ENCODE measurements around the gene BTBD9.

Gene BTBD9

DNA sequence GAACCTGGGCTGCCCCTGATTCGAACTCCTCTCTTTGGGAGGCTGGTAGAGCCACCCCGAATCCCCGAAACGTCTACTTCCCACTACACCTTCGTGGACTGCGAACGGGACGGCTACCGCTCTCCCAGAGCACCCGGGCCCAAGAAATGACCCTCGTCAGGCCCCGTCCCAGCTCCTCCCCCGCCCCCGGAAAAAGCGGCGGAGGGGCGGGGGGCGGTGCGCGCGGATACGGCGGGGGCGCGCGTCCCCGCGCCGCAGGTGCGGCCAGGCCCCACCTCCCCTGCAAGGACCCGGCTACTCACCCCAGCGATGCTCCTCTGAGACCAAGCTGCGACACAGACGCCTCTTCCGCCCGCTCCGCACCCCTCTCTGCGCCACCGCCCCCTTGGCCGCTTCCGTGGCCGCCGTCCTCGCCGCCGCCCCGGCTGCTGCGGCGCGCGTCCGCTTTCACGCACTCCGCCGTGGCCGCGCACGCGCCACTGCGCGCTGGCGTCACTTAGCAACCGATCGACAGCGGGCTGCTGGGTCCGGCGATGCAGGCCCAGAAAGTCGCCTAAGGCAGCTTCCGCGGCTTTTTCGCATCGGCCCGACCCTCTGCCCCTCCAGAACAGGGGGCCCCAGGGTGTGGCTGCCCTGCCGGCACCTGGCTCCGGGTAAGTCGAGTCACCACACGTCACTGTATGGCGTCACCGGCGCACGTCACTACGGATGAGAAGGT, at the start of gene BTBD9:
BTBD9 (minus strand) TSS at position 432 of the 718 bp plus-strand sequence.
- ATAC-seq (peak; percentile 88), DNase-seq (peak; percentile 85 to 86)
- H3K9me3 Mint-ChIP-seq: no peaks in the 10 kb centered on the region
- peaks cover 58% of the 10 kb centered on the region for H3K4me1 Mint-ChIP-seq
- peak within 1 kb of the TSS; percentile 90 to 91 for H3K4me3 Mint-ChIP-seq
- H3K27me3 Mint-ChIP-seq: no peaks in the 10 kb centered on the region
- H3K27ac Mint-ChIP-seq: peak within 1 kb of the TSS; percentile 90 to 93

- Mint-ChIP-seq H3K4me1 (peaks cover 17% of the 10 kb centered on the region), H3K27me3 (no peaks in the 10 kb centered on the region), H3K27ac (peak overlapping the region in 1 of 2 donors; percentile 74), H3K9me3 (no peaks in the 10 kb centered on the region), H3K4me3 (no peak overlapping the region)
- ATAC-seq: no peak
- no peak for DNase-seq
These were observed 48.9 kb upstream of the BTBD9 start for GRCh38 chr6:38688579-38689087.

DNA sequence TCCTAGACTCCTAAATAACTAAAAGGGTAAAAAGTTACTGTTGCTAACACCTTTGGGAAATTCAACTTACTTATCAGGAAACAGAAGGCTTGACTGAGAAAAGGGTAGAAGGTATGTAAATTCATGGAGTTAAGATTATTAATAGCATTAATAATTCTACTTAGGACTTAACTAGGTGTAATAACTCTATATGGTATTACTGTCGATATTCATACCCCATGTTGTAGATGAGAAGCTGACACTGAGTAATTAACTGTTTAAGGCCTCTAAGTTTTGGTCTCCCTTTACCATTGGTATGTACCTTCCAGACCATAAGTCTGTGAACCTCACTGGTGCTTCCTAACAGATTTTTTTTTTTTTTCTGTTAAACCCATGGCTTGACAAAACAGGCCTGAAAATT, 47.8 kb upstream of the BTBD9 start:
- DNase-seq: no peak
- Mint-ChIP-seq H3K27ac (no peak overlapping the region), H3K4me1 (peaks cover 12% of the 10 kb centered on the region), H3K27me3 (no peaks in the 10 kb centered on the region), H3K9me3 (no peaks in the 10 kb centered on the region), H3K4me3 (no peak overlapping the region)
- ATAC-seq: no peak

DNA sequence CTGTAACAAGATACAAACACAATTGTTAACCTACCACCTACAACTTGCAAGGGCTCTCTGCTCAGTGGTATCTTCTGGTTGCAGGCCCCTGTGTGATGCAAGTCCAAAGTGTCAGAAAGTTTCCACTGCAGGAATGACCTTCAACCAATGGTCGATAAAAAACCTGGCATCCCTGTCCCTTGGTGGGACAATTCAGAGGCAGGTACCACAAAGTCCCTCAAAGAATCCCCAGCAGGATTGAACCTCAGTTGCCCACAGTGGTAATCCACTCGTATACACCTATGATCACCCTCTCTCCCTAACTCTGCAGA, 47.3 kb upstream of the BTBD9 start:
- Mint-ChIP-seq H3K27me3 (no peaks in the 10 kb centered on the region), H3K4me1 (peaks cover 12% of the 10 kb centered on the region), H3K9me3 (no peaks in the 10 kb centered on the region), H3K4me3 (no peak overlapping the region), H3K27ac (peak overlapping the region in 1 of 2 donors; percentile 2)
- ATAC-seq (no peak), DNase-seq (no peak)

- DNase-seq (no peak), ATAC-seq (no peak)
- Mint-ChIP-seq H3K27me3 (no peaks in the 10 kb centered on the region), H3K4me3 (no peak overlapping the region), H3K27ac (no peak overlapping the region), H3K4me1 (peaks cover 12% of the 10 kb centered on the region), H3K9me3 (no peaks in the 10 kb centered on the region)
These were observed 46.7 kb upstream of the BTBD9 start for GRCh38 chr6:38686270-38687042.

DNA sequence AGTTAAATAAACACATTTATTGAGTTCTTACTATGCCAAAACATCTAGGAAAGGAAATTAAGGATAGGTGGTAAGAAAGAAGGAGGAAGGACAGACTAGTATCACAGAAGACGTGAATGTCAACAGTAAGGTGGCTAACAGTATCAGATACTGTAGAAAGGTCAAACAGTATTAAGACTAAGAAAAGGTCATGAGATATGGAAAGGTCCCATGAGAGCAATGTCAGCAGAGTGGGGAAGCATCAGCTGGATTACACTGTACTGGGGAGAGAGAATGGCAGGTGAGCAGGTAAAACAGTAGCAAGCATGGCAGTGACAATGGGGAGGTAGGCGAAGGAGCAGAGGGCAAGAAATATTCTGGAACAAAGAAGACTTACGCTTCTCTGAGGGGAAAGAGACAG, 45.2 kb upstream of the BTBD9 start:
- no peak for DNase-seq
- no peak for ATAC-seq
- no peak overlapping the region for H3K4me3 Mint-ChIP-seq
- no peaks in the 10 kb centered on the region for H3K27me3 Mint-ChIP-seq
- H3K27ac Mint-ChIP-seq: peak overlapping the region in 1 of 2 donors; percentile 9
- H3K4me1 Mint-ChIP-seq: peaks cover 12% of the 10 kb centered on the region
- no peaks in the 10 kb centered on the region for H3K9me3 Mint-ChIP-seq

- no peak for ATAC-seq
- Mint-ChIP-seq H3K27ac (no peak overlapping the region), H3K27me3 (no peaks in the 10 kb centered on the region), H3K9me3 (no peaks in the 10 kb centered on the region), H3K4me1 (peaks cover 12% of the 10 kb centered on the region), H3K4me3 (no peak overlapping the region)
- DNase-seq: no peak
These were observed 44.5 kb upstream of the BTBD9 start for GRCh38 chr6:38684237-38684636.

DNA sequence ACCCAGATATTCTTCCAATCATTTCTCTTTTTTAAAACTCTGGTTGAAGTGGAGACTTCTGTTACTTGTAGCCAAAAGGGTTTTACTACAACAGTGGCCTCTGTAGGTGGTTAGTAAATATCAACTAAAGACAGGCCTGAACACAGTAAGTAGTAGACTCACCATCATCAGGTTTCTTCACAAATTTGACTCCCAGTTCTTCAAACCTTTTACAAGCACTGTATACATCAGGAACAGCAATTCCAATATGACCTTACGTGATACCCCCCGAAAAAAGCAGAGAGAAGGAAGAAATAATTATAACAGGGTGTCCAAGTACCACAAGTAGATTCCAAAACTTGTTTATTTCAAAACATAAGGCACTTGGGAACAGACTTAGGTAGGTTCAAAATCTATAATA, 42.1 kb upstream of the BTBD9 start:
- ATAC-seq: no peak
- no peak overlapping the region for H3K4me3 Mint-ChIP-seq

DNA sequence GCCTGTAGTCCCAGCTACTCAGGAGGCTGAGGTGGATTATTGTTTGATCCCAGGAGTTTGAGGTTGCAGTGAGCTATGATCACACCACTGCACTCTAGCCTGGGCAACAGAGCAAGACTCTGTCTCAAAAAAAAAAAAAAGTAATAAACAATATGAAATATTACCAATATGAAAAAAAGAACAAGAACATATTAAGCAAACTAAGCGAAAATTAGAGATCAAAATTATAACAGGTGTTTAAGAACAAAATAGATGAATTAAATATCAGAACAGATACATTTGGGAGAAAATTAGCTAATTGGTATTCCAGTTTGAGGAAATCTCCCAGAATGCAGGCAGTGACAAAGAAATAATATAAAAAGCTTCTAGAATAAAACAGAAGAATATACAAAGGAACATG, 39.9 kb upstream of the BTBD9 start:
- no peak overlapping the region for H3K27ac Mint-ChIP-seq
- peaks cover 0 to 4% of the 10 kb centered on the region in 2 donors for H3K9me3 Mint-ChIP-seq
- H3K4me1 Mint-ChIP-seq: peaks cover 19% of the 10 kb centered on the region
- H3K27me3 Mint-ChIP-seq: no peaks in the 10 kb centered on the region
- DNase-seq (no peak), ATAC-seq (no peak)
- H3K4me3 Mint-ChIP-seq: no peak overlapping the region

More for the DNA sequence above, 42.1 kb upstream of the BTBD9 start:
- Mint-ChIP-seq H3K27ac (no peak overlapping the region), H3K27me3 (no peaks in the 10 kb centered on the region), H3K9me3 (no peaks in the 10 kb centered on the region), H3K4me1 (peaks cover 11% of the 10 kb centered on the region)
- DNase-seq: no peak

DNA sequence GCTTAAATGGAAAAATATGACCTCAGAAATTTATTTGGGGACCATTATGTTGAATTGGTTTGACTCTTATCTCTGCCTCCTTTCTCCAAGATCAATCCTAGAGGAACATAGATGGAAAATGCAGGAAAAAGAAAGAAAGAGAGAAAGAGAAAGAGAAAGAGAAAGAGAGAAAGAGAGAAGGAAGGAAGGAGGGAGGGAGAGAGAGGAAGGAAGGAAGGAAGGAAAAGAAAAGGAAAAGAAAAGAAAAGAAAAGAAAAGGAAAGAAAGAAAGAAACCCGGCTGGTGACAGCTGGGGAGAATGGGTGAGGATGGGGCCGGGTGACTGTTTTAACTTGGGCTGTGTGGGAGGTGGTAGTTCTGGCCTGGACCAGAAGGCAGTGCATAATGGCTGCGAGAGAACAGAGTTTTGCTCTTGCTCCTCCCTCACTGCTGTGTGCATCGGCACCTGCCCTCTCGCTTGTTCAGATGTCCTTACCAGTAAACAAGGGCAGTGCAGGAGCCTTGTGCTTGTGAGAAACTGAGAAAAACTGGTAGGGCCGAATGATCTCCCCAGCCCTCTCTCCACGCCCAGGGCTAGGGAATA, 38.5 kb upstream of the BTBD9 start:
- Mint-ChIP-seq H3K4me3 (no peak overlapping the region), H3K27me3 (no peaks in the 10 kb centered on the region), H3K4me1 (peaks cover 33% of the 10 kb centered on the region), H3K9me3 (peaks cover 0 to 7% of the 10 kb centered on the region in 2 donors), H3K27ac (peak overlapping the region in 1 of 2 donors; percentile 42)
- ATAC-seq: no peak
- DNase-seq: no peak

DNA sequence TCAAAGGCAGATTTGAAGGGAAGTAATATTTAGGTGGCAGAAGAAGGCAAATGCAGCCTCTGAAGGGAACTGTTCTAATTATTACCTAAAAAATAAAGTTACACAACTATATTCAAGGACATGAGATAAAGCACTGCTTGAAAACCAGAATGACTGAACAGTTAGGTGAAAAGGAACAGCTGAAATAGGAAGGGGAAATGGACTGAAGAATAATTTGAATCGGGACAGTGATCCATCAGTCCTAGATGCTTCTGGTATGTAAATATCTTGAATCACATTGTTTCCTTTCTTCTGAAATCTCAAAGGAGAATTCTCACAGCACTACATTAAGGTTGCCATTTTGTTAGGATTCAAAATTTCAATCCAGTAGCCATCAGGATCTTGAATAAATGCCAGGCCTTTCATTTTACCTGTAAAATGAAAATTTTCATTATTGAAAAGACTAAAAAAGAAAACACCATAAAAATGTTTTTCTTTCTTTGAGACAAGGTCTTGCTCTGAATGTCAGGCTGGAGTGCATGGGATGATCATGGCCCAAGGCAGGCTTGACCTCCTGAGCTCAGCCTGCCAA, 37.3 kb upstream of the BTBD9 start:
- DNase-seq (no peak), ATAC-seq (no peak)
- H3K27ac Mint-ChIP-seq: peak overlapping the region; percentile 66 to 76
- H3K4me1 Mint-ChIP-seq: peaks cover 39% of the 10 kb centered on the region
- peaks cover 0 to 7% of the 10 kb centered on the region in 2 donors for H3K9me3 Mint-ChIP-seq
- no peak overlapping the region for H3K4me3 Mint-ChIP-seq
- H3K27me3 Mint-ChIP-seq: no peaks in the 10 kb centered on the region

DNA sequence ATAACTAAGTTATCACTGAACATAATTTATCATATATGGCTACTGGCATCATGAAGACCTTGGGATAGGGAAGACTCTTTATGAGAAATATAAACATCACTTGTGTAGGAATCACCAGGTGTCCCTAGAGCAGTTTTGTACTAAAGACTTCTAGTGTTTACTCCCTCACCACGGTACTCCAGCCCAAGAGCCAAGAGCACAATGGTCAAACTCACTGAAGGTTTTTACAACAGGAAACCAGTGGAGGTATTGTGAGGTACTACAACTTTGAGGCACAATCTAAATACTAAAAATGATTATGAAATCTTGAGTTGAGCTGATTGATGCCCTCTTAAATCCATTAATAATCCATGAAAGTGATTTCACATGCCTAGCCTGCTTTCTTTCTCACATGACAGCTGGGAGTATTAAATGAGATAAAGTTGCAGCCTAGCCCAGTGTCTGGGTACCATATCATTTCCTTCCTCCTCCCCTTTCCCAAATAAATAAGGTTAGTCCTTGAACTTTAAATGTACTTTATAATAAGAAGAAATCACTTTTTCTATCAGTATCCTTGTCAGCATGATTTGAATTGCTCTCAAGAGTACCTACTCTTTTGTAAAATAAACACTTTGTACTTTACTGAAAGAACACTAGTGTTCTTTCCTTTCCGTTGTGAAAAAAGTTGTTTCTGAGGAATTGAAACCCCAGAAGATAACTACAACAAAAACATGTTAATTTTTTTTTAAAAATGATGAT, 36.7 kb upstream of the BTBD9 start:
- Mint-ChIP-seq H3K4me3 (no peak overlapping the region), H3K27ac (peak overlapping the region; percentile 66 to 76), H3K9me3 (peaks cover 0 to 7% of the 10 kb centered on the region in 2 donors), H3K4me1 (peaks cover 42% of the 10 kb centered on the region), H3K27me3 (no peaks in the 10 kb centered on the region)
- ATAC-seq (no peak), DNase-seq (no peak)

DNA sequence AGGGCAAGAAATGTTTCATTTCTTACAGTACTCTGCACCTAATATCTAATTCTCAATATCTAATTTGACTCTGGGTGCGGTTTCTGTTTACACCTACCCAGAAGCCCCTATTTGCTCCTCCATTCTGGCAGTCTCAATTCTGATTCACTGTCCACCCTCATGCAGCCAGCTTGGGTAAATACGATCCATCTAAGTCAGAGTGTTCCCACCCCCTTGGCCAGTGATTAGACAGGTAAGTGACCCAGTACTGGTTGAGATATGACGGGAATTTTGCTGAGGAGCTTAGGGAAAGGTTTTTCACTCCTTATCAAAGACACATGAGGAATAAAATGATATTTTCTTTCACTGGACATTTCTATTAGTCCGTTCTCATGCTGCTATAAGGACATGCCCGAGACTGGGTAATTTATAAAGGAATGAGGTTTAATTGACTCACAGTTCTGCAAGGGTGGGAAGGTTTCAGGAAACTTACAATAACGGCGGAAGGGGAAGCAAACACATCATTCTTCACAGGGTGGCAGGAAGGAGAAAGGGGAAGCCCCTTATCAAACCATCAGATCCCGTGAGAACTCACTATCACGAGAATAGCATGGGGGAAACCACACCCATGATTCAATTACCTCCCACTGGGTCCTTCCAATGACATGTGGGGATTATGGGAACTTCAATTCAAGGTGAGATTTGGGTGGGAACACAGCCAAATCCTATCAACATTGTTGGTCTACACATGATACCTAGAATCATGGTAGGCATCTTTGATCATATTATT, 33.9 kb upstream of the BTBD9 start:
- peaks cover 0 to 7% of the 10 kb centered on the region in 2 donors for H3K9me3 Mint-ChIP-seq
- peak overlapping the region; percentile 29 to 32 for H3K4me3 Mint-ChIP-seq
- peak overlapping the region in 1 of 2 donors; percentile 41 for H3K27ac Mint-ChIP-seq
- no peaks in the 10 kb centered on the region for H3K27me3 Mint-ChIP-seq
- DNase-seq (no peak), ATAC-seq (no peak)
- peaks cover 41% of the 10 kb centered on the region for H3K4me1 Mint-ChIP-seq

GRCh38 chr6:38671885-38672467, 32.2 kb upstream of the BTBD9 start:
- H3K27ac Mint-ChIP-seq: no peak overlapping the region
- no peaks in the 10 kb centered on the region for H3K27me3 Mint-ChIP-seq
- peaks cover 31% of the 10 kb centered on the region for H3K4me1 Mint-ChIP-seq
- H3K9me3 Mint-ChIP-seq: peaks cover 0 to 7% of the 10 kb centered on the region in 2 donors
- ATAC-seq: peak; percentile 97
- H3K4me3 Mint-ChIP-seq: peak overlapping the region in 1 of 2 donors; percentile 0
- DNase-seq: peak; percentile 21 to 46
